HG03442 (cell line): ENCODE results near the gene TTYH2.
"Not testable (repeated sequence)": the region's sequence is repeated elsewhere in the genome, so short reads cannot be mapped to it uniquely, and the experiment has no call there.

Experiments
- ATAC-seq: cut with Tn5 transposase; IDR thresholded peaks from one replicate; pipeline ENCODE4 v1.9.1; 2021; ENCODE audit warnings: mild to moderate bottlenecking, moderate library complexity; ENCODE audit not compliant: unreplicated experiment

The TTYH2 gene

DNA sequence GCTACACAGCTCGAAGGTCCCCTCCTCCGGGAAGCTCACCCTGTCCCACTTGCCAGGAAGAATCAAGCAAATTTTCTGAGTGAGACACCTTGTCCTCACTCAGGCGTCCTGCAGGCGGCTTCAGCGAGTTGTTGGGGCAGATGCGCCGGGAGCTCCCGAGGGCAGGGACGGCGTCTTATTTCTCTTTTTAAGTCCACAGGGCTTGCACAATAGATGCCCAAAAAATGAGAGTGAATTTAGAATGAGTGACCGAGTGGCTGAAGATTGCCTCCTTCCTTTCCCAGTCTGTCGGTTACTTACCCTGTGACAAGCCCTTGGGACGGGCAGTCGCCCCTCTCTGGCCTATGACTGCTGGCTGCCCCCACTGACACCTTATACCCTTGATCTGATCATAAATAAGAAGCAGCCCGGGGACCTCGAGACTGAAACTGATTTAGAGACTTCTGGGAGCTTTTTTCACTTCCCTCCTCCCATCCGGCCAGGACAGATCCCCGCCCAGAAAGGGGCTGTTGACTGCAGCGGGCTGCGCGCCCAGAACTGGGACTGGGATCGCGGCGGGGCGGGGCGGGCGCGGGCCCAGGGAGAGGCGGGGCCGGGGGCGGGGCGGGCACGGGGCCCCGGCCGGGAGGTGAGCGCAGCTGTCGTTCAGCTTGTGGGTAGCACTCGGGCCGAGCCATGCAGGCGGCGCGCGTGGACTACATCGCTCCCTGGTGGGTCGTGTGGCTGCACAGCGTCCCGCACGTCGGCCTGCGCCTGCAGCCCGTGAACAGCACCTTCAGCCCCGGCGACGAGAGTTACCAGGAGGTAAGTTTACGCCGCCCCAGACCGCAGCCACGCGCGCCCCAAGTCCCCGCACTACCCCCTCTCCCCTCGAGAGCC, at the start of gene TTYH2:
Gene TTYH2 (plus strand): TSS at position 659 of the 879 bp plus-strand sequence. CDS start 17 bp downstream, at position 676.
- ATAC-seq: peak; percentile 52

DNA sequence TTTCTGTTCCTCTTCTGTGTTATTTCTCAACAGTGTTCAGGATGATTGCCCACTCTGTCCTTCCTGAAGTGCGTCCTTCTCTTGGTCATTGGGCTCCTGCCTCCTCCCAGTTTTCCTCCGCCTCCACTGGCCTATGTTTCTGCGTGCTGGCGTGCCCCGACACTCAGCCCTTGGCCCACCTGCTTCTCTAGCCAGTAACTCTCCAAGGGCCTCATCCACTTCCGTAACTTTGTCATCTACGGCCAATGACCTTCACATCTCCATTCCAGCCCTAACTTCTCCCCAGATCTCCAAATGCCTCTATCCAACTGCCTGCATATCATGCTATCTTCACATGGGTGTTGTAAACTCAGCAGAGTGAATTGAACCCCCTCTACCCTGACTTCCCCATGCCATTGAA, 49.5 kb upstream of the TTYH2 start:
- ATAC-seq: no peak

DNA sequence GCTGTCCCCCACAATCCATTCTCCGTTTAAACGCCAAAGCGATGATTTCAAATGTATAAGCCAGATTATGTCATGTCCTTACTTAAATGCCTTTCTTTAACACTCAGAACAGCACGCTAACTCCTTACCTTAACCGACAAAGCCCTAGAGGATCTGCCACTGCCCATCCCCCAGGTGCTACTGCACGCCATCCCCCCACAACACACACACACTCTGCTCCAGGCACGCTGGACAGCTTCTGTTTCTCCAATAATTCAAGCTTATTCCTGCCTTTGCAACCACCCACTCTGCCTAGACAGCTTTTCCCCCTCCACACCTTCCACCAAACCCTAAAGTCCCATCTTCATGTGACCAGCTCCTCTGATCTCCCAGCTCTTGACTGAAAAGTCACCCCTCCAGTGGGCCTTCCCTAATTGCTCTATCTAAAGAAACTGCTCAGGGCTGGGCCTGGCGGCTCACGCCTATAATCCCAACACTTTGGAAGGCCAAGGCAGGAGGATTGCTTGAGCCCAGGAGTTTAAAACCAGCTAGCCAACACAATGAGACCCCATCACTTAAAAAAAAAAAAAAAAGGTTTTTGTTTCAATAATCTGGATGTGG, 48.8 kb upstream of the TTYH2 start:
- no peak for ATAC-seq

DNA sequence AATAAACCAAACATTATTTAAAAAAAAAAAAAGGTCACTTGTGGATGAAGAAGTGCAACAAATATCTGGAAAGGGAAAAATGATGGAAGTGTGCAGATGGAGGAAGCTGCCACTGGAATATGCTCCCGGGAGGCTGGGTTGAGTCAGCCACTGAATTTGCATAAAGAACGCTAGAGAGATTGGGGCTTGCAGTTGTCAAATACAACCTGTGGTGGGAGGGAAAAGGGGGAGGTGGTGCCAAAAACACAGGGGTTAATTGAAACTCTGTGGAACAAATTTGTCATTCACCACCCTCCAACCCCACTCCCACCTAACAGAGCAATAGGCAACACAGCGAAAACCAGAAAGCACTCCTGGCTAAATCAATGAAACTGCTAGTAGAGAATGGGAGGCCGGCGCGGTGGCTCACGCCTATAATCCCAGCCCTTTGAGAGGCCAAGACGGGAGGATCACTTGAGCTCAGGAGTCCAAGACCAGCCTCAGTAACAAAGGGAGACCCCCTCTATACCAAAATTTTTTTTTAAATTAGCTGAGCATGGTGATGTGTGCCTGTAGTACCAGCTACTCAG, 47.5 kb upstream of the TTYH2 start:
- ATAC-seq: no peak

- no peak for ATAC-seq
These were observed 42.4 kb upstream of the TTYH2 start for GRCh38 chr17:74170924-74171323.

- no peak for ATAC-seq
These were observed 40.7 kb upstream of the TTYH2 start for GRCh38 chr17:74172700-74173099.

GRCh38 chr17:74176546-74177001, 36.8 kb upstream of the TTYH2 start:
- ATAC-seq: no peak

DNA sequence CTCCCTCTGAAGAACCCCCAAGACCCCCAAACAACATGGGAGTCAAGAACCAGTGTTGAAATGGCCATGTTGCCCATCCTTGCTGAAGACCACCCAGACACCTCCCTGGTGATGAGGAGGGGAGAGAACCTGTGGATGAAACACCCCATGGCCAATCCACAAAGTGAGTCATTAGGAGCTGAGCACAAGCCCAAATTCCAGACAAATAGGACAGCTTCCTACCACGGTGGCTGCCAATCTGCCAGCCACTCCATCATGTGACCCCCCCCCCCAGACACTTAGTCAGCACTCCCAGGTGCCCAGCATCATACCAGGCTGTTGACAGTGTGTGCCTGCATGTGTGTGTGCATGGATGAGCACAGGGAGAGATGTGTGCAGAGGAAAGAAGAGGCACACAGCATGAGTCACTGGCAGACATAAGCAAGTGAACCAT, 36.3 kb upstream of the TTYH2 start:
- no peak for ATAC-seq

DNA sequence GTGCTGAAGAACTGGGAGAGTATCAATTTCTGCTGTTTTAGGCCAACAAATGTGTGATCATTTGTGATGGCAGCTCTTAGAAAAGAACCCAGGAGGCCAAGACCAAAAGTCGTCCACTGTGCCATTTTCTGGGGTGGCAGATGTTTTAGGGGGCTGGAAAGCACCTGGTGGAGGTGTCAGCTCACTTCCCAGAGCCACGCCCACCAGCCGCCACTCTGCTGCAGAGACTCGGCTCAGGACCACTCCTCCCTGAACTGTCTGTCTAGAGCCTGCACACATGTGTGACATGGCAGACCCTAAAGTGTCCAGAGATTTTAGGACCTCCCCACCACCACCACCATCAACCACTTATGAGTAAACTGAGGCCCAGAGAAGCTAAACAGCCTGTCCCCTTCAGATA, 33.8 kb upstream of the TTYH2 start:
- ATAC-seq: no peak

DNA sequence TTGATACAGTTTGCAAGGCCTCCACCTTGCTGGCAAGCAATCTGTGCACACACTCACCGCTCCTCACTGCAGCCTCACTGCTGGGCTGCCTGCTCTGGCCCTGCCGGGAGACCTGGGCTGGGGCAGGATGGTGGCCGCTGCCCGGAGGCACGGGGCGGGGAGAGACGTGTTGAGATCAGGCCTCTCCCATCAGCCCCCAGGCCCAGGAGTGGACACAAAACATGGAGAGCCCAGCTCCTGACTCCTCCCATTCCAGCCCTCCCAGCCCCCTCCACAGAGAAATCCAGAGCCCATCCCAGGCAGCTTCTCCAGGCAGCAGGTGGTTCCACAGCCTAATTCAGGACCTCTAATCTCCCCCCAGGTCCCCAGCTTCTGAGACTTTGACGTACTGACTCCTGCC, 33.0 kb upstream of the TTYH2 start:
- ATAC-seq: no peak

DNA sequence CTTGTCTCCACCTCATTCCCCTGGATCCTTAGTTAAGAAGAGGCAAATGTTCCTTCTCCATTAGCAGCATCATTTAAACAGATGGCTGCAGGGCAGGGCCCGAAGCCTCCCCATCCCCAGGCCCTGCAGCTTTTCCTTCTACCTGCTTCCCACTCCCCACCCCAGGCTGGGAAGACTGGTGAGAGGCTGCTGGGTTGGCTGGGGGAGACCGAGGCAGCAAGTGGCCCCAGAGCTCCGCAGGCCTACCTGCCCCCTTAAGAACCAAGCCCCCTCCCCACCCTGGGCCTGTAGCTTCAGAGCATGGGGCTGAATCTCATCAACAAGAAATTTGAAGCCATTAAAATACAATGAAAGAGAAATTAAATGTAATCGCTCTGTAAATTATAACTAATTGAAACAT, 32.0 kb upstream of the TTYH2 start:
- ATAC-seq: no peak

DNA sequence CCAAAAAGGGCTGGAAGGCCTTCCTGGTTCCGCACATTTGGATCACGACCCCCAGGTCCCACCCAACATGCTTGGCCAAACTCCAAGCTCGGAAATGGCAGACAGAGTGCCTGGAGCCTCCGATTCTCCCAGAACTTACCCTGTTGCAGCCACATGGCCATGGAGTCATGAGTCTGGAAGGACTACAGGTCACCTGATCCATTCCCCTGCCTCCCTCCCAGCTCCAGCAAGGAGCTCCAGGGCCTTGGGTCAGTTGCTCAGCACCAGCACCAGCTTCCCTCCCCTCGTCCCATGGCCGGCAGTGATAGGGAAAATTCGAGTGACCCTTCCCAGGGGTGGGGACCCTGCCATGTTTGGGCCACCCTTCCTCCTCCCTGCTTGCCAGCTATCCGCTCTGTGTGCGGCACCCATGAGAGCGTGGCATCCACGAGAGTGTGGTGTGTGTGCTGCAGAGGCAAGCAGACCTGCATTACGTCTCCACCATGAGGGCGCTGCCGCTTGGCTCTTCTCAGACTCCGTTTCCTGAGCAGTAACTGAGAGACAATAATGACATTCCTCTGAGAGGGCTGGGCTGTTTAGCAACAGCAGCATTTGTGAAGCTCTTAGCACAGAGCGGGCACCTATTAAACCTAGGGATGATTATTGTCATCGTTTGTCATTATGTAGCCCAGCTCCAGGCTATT, 31.2 kb upstream of the TTYH2 start:
- no peak for ATAC-seq

GRCh38 chr17:74183411-74183810, 30.0 kb upstream of the TTYH2 start:
- ATAC-seq: no peak

- no peak for ATAC-seq
These were observed 27.7 kb upstream of the TTYH2 start for GRCh38 chr17:74185571-74186185.

- no peak for ATAC-seq
These were observed 26.9 kb upstream of the TTYH2 start for GRCh38 chr17:74186498-74186897.

- ATAC-seq: no peak
These were observed 25.6 kb upstream of the TTYH2 start for GRCh38 chr17:74187761-74188160.

- not testable (repeated sequence) for ATAC-seq
These were observed 24.7 kb upstream of the TTYH2 start for GRCh38 chr17:74188687-74189086.

GRCh38 chr17:74190154-74190553, 23.2 kb upstream of the TTYH2 start:
- ATAC-seq: no peak

DNA sequence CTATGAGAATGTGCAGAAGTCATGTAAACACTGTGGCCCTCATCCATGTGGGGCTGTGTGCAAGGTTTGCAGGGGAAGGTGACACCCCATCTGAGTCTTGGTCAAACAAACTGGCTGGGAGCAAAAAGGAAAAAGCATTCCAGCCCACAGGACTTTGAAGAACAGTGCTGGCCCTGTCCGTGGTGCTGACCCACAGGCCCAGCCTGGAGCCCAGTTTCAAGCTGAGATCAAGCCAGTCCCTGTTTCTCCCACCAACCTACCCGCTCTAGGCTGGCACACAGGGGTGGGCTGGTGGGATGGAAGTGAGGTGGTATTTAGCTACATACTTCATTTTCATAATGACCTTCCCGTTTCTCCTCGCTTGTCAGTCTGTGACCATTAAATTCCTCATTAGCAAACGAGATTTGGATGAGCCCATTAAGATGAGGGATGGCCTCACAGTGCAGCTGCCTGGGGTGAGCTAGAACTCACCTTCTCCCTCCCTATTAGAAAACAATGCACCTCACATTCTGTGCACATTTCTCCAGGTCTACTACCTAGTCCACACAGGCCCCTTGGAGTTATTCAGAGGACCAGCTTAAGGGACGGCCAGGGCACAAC, 22.5 kb upstream of the TTYH2 start:
- no peak for ATAC-seq

DNA sequence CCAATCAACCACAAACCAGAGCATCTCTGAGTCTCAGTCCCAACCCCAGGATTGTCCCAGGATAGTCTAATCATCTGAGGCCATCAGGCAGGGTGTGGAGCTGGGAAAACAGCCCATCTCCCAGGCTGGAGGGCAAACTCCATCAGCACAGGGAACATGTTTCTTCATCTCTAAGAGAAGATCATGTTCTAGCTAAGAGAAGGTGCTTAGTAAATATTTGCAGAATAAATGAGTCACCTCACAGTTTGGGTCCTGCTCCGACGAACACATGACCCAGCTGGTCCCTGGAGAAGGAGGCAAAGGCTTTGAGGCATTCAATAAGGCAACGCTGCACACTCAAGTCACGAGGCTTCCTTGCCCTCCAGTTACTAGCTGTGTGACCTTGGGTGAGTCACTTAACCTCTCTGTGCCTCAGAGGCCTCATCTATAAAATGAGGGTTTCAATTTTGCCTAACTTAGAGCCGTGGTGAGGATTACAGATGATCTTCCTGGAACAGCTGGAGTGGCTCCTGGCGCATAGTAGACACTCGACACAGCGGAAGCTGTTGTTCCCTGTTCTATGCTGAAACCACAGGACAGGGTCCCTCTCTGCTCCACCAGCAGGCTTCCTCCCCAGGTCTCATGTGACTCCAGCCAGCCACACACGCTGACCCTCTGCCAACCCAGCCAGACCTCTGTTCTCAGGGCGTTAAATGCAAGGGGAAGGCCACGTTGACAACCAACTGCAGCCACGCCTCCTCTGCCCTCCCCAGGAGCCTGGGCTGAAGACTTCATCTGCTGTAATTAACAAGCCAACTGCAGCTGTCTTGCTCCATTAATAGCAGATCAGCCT, 20.2 kb upstream of the TTYH2 start:
- ATAC-seq: no peak
